SU-DHL-6 (cell line): ENCODE measurements around the gene CPLX1.

ENCODE experiments used
- EZH2phosphoT487 ChIP-seq: fragments of 200-600 bp; sonication (generic), shearing (Covaris generic); conservative IDR thresholded peaks from 2 replicates; pipeline ENCODE4 v1.6.1; 2018; ENCODE audit warnings: mild to moderate bottlenecking, antibody characterized with exemption, low read length, moderate library complexity, mixed read lengths
- TF ChIP-seq, protein P1 (sequence below): fragments of 200-600 bp; sonication (generic); IDR thresholded peaks from one replicate; pipeline ENCODE4 v1.5.1; 2017; ENCODE audit warnings: antibody characterized with exemption, mild to moderate bottlenecking, low read length, moderate library complexity; ENCODE audit not compliant: insufficient read depth, poor library complexity, severe bottlenecking

DNA sequence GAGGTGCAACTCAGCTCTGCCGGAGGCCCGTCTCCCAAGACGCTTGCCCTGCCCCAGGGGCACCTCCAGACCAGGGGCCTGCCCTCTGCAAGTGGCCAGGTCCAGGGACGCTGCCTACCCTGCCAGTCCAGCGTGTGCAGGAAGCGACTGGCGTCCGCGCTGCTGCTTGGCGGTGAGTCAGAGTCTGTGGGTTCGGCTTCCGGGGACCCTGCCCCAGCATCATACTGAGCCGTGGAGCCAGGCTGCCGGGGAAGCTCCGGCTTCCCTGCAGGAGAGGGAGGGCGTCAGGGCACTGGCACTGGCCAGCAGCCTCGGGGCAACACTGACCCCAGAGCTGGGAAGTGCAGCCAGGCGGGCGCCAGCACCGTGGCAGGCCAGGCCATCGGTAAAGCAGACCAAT is 42.5 kb upstream of the CPLX1 start:
- TF ChIP-seq, protein P1, sequence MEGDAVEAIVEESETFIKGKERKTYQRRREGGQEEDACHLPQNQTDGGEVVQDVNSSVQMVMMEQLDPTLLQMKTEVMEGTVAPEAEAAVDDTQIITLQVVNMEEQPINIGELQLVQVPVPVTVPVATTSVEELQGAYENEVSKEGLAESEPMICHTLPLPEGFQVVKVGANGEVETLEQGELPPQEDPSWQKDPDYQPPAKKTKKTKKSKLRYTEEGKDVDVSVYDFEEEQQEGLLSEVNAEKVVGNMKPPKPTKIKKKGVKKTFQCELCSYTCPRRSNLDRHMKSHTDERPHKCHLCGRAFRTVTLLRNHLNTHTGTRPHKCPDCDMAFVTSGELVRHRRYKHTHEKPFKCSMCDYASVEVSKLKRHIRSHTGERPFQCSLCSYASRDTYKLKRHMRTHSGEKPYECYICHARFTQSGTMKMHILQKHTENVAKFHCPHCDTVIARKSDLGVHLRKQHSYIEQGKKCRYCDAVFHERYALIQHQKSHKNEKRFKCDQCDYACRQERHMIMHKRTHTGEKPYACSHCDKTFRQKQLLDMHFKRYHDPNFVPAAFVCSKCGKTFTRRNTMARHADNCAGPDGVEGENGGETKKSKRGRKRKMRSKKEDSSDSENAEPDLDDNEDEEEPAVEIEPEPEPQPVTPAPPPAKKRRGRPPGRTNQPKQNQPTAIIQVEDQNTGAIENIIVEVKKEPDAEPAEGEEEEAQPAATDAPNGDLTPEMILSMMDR: no peak
- TF ChIP-seq EZH2phosphoT487: no peak
